ENCODE measurements around the gene GRM8.

The GRM8 gene

GRCh38 chr7:127189074-127189473, 63.7 kb downstream of the GRM8 start:
- TF ChIP-seq CTCF (IDR thresholded peaks at IDR 0.05; ENCODE audit: borderline replicate concordance, insufficient read depth, low read depth, low read length), result no peak
- no peak overlapping the region for H3K4me3 ChIP-seq (ENCODE audit: low read depth, low read length)

- no peak for TF ChIP-seq CTCF (IDR thresholded peaks at IDR 0.05; ENCODE audit: borderline replicate concordance, insufficient read depth, low read depth, low read length)
- H3K4me3 ChIP-seq (ENCODE audit: low read depth, low read length), result no peak overlapping the region
These were observed 65.0 kb downstream of the GRM8 start for GRCh38 chr7:127187740-127188139.

- no peak for TF ChIP-seq CTCF (IDR thresholded peaks at IDR 0.05; ENCODE audit: borderline replicate concordance, insufficient read depth, low read depth, low read length)
- no peak overlapping the region for H3K4me3 ChIP-seq (ENCODE audit: low read depth, low read length)
These were observed 66.1 kb downstream of the GRM8 start for GRCh38 chr7:127186686-127187085.

- no peak overlapping the region for H3K4me3 ChIP-seq (ENCODE audit: low read depth, low read length)
- TF ChIP-seq CTCF (IDR thresholded peaks at IDR 0.05; ENCODE audit: borderline replicate concordance, insufficient read depth, low read depth, low read length), result no peak
These were observed 75.6 kb downstream of the GRM8 start for GRCh38 chr7:127177156-127177555.

- TF ChIP-seq CTCF (IDR thresholded peaks at IDR 0.05; ENCODE audit: borderline replicate concordance, insufficient read depth, low read depth, low read length), result no peak
- no peak overlapping the region for H3K4me3 ChIP-seq (ENCODE audit: low read depth, low read length)
These were observed 90.4 kb downstream of the GRM8 start for GRCh38 chr7:127162366-127162765.

- TF ChIP-seq CTCF (IDR thresholded peaks at IDR 0.05; ENCODE audit: borderline replicate concordance, insufficient read depth, low read depth, low read length), result peak; percentile 50; the same call in 1 of the 2 replicates
These were observed 94.1 kb downstream of the GRM8 start for GRCh38 chr7:127158659-127159058.

GRCh38 chr7:127154958-127155357, 97.8 kb downstream of the GRM8 start:
- no peak overlapping the region for H3K4me3 ChIP-seq (ENCODE audit: low read depth, low read length)
- TF ChIP-seq CTCF (IDR thresholded peaks at IDR 0.05; ENCODE audit: borderline replicate concordance, insufficient read depth, low read depth, low read length), result no peak

More at GRCh38 chr7:127158659-127159058, 94.1 kb downstream of the GRM8 start:
- no peak overlapping the region for H3K4me3 ChIP-seq (ENCODE audit: low read depth, low read length)
